ENCODE results near the gene PTGR3. TPM values are rescaled to one million over a fixed set of nuclear protein-coding genes. Genes with fewer than 3 reads are reported as not detected.

PTGR3 gene
- total and polyA plus RNA-seq, 12 donors, result 10.0 to 71.3 (median 57.1) TPM

GRCh38 chr18:75230163-75231052 is 21.5 kb upstream of the PTGR3 start:
- no peaks in the 10 kb centered on the region for H3K36me3 ChIP-seq
- ATAC-seq, result peak in 5 of 8 donors; percentile 59 to 81 (median 66)
- intact Hi-C loops (cut with DNase I), result no loop called here
- H3K27ac ChIP-seq, result peak overlapping the region in 9 of 10 donors; percentile 10 to 78 (median 54)
- no peak for DNase-seq
- no peaks in the 10 kb centered on the region for H3K9me3 ChIP-seq
- no peak for TF ChIP-seq CTCF (IDR thresholded peaks at IDR 0.05)
- 66 to 76% methylated on average over 17 of the region's 17 CpGs for WGBS, 2 donors
- no peak overlapping the region for H3K4me3 ChIP-seq
- H3K27me3 ChIP-seq, result no peaks in the 10 kb centered on the region
- H3K4me1 ChIP-seq, result peaks cover 9 to 64% (median 54%) of the 10 kb centered on the region in 9 donors

- no peaks in the 10 kb centered on the region for H3K36me3 ChIP-seq
- DNase-seq (no peak), ATAC-seq (no peak)
- TF ChIP-seq CTCF (IDR thresholded peaks at IDR 0.05), result no peak
- intact Hi-C loops (cut with DNase I), result no loop called here
- H3K9me3 ChIP-seq, result no peaks in the 10 kb centered on the region
- H3K27ac ChIP-seq, result peak overlapping the region in 5 of 10 donors; percentile 13 to 78 (median 68)
- H3K4me3 ChIP-seq, result no peak overlapping the region
- H3K27me3 ChIP-seq, result no peaks in the 10 kb centered on the region
- peaks cover 9 to 64% (median 61%) of the 10 kb centered on the region in 9 donors for H3K4me1 ChIP-seq
- WGBS, 2 donors, result 89 to 94% methylated on average over 8 of the region's 8 CpGs
Observed at GRCh38 chr18:75229437-75229836, 20.5 kb upstream of the PTGR3 start.

GRCh38 chr18:75228967-75229366 is 20.0 kb upstream of the PTGR3 start:
- H3K4me3 ChIP-seq, result no peak overlapping the region
- no peaks in the 10 kb centered on the region for H3K36me3 ChIP-seq
- no peaks in the 10 kb centered on the region for H3K27me3 ChIP-seq
- WGBS, 2 donors, result 89% methylated on average over 9 of the region's 9 CpGs
- no peaks in the 10 kb centered on the region for H3K9me3 ChIP-seq
- no peak for TF ChIP-seq CTCF (IDR thresholded peaks at IDR 0.05)
- intact Hi-C loops (cut with DNase I), result no loop called here
- ATAC-seq, result no peak
- H3K4me1 ChIP-seq, result peaks cover 9 to 64% (median 63%) of the 10 kb centered on the region in 9 donors
- peak overlapping the region in 1 of 10 donors; percentile 75 for H3K27ac ChIP-seq
- DNase-seq, result no peak

- DNase-seq, result no peak
- H3K27ac ChIP-seq, result peak overlapping the region in 8 of 10 donors; percentile 8 to 70 (median 46)
Observed at GRCh38 chr18:75227535-75228296, 18.8 kb upstream of the PTGR3 start.

More at GRCh38 chr18:75227535-75228296, 18.8 kb upstream of the PTGR3 start:
- H3K27me3 ChIP-seq, result no peaks in the 10 kb centered on the region
- no peaks in the 10 kb centered on the region for H3K36me3 ChIP-seq
- ATAC-seq, result peak in 5 of 8 donors; percentile 29 to 58 (median 50)
- peak overlapping the region in 5 of 10 donors; percentile 33 to 40 (median 35) for H3K4me3 ChIP-seq
- 30 to 41% methylated on average over 11 of the region's 11 CpGs for WGBS, 2 donors
- H3K9me3 ChIP-seq, result no peaks in the 10 kb centered on the region
- TF ChIP-seq CTCF (IDR thresholded peaks at IDR 0.05), result no peak
- intact Hi-C loops (cut with DNase I), result no loop called here
- H3K4me1 ChIP-seq, result peaks cover 9 to 77% (median 66%) of the 10 kb centered on the region in 9 donors
